ENCODE measurements around the gene ZYG11B.

DNA sequence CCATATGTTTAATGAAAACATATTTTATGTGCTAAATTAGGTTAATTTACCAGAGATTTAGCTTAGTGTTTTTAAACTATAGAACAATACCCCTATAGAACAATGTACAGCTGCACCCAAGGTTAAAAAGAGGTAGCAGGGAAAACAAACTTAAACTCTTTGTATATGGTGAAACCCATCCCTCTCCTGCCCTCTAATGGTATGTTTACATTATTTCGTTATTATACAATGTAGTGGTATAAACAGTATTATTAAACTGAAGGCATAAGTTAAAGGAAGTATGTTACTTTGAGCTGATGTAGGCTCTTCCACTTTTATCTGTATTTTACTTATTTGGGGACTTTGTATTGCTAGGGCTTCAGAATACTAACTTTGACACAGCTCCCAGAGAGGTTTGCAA, 99.6 kb downstream of the ZYG11B start:
- TF ChIP-seq ZNF432 (CRISPR knock-in tag; IDR thresholded peaks at IDR 0.05; ENCODE audit: borderline replicate concordance) (no peak), GMEB2 (CRISPR knock-in tag; IDR thresholded peaks at IDR 0.05; ENCODE audit: low read depth) (no peak), TCF7 (IDR thresholded peaks at IDR 0.05; ENCODE audit: low read depth) (no peak), JUND (CRISPR knock-in tag; IDR thresholded peaks at IDR 0.05) (no peak)

All from HepG2 (cell line).